MG63 (cell line): ENCODE results near the gene KCNS3. TPM values are rescaled to one million over a fixed set of nuclear protein-coding genes. Genes with fewer than 3 reads are reported as not detected.

Experiments
- DNase-seq: peaks from one replicate; pipeline ENCODE4 v3.0.0-alpha.2; 2020
- H3K27me3 ChIP-seq: fragments of 250-450 bp; sonication (Bioruptor Pico); 2 replicates; pipeline ENCODE4 v1.5.1; 2020; ENCODE audit warnings: mild to moderate bottlenecking, moderate library complexity
- H3K36me3 ChIP-seq: fragments of 250-450 bp; sonication (Bioruptor Pico); 2 replicates; pipeline ENCODE4 v1.5.1; 2020; ENCODE audit warnings: mild to moderate bottlenecking, moderate library complexity
- H3K4me3 ChIP-seq: fragments of 250-450 bp; sonication (Bioruptor Pico); 2 replicates; pipeline ENCODE4 v1.5.1; 2020; ENCODE audit warnings: mild to moderate bottlenecking, moderate library complexity
- H3K9me3 ChIP-seq: fragments of 250-450 bp; sonication (Bioruptor Pico); 2 replicates; pipeline ENCODE4 v1.5.1; 2020; ENCODE audit warnings: mild to moderate bottlenecking, moderate library complexity
- total RNA-seq: library from RNA; depleted of rRNA; stranded (reverse); fragments of >200 nt; shearing (Covaris generic); gene quantifications from 2 replicates; pipeline ENCODE4 v1.2.3, GENCODE V29; 2014; ENCODE audit warnings: low replicate concordance

KCNS3 gene
- total RNA-seq, 1 experiment from 2014 or later = 10.7 TPM

DNA sequence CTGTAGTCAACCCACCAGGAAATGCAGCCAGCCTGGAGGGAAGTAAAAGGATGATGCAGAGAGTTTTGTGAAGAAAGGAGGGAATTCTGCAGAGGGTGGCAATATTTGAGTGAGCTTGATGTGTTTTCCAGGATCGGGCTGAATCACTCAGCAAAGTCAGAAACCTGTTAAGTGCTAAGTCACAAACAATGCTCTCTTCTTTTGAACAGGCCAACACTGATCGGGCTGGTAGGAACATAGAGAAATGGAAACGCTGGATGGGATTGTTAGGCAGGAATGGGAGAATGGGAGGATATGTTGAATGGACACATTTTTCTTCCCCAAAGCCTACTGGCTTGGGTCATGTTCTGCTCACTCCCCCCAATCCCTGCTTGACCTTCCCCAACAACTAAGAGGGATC lies 36.6 kb downstream of the KCNS3 start:
- Histone ChIP-seq H3K36me3 (no peaks in the 10 kb centered on the region), H3K27me3 (no peaks in the 10 kb centered on the region), H3K9me3 (no peaks in the 10 kb centered on the region), H3K4me3 (no peak overlapping the region)
- DNase-seq = no peak

GRCh38 chr2:17915811-17916518 lies 37.5 kb downstream of the KCNS3 start:
- no peaks in the 10 kb centered on the region for H3K27me3 ChIP-seq
- H3K4me3 ChIP-seq = no peak overlapping the region
- H3K9me3 ChIP-seq = no peaks in the 10 kb centered on the region
- no peak for DNase-seq
- H3K36me3 ChIP-seq = no peaks in the 10 kb centered on the region

DNA sequence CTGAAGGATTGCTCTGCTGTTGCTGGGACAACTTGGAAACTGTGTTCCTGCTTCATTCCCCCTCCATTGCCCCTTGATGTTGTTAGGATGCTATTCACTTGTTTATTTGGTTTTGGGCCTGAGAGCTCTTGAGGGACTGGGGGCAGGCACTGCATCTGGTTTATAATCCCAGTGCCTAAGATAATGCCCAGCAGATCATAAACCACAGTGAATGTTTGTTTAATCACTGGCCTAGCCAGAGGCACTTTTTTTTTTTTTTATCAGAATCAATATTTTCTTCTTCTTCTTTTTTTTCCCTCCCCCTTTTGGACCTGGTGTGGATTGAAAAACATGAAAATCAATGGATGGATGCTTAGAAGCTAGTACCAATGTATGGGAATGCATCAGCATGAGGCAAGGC lies 38.1 kb downstream of the KCNS3 start:
- Histone ChIP-seq H3K9me3 (no peaks in the 10 kb centered on the region), H3K27me3 (no peaks in the 10 kb centered on the region), H3K36me3 (no peaks in the 10 kb centered on the region), H3K4me3 (no peak overlapping the region)
- no peak for DNase-seq

- DNase-seq = no peak
- Histone ChIP-seq H3K27me3 (no peaks in the 10 kb centered on the region), H3K9me3 (no peaks in the 10 kb centered on the region)
These were observed 40.3 kb downstream of the KCNS3 start for GRCh38 chr2:17918789-17919188.

DNA sequence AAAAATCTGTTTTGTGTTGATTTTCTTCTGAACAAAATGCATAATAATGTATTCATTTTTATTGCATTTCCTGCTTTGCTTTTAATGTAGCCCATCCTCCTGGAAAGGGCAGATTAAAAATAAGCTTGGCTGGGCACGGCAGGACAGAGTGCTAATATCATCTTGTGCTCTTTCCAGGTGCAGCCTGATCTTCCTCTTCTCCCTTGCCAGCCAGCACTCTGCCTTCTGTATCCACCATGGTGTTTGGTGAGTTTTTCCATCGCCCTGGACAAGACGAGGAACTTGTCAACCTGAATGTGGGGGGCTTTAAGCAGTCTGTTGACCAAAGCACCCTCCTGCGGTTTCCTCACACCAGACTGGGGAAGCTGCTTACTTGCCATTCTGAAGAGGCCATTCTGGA lies 52.3 kb downstream of the KCNS3 start:
- DNase-seq = no peak
- H3K36me3 ChIP-seq = no peaks in the 10 kb centered on the region; the same call in 1 of the 2 replicates
- peaks cover 3% of the 10 kb centered on the region; the same call in 1 of the 2 replicates for H3K9me3 ChIP-seq
- no peak overlapping the region for H3K4me3 ChIP-seq
- no peaks in the 10 kb centered on the region for H3K27me3 ChIP-seq

More at GRCh38 chr2:17918789-17919188, 40.3 kb downstream of the KCNS3 start:
- no peak overlapping the region for H3K4me3 ChIP-seq
- H3K36me3 ChIP-seq = no peaks in the 10 kb centered on the region

GRCh38 chr2:17933256-17933655 lies 54.8 kb downstream of the KCNS3 start:
- H3K4me3 ChIP-seq = no peak overlapping the region
- no peaks in the 10 kb centered on the region for H3K27me3 ChIP-seq
- no peak for DNase-seq
- no peaks in the 10 kb centered on the region for H3K36me3 ChIP-seq
- 0 out of 2 replicates have a peak, but pooled peaks cover 2% of the 10 kb centered on the region for H3K9me3 ChIP-seq

GRCh38 chr2:17934721-17935120 lies 56.3 kb downstream of the KCNS3 start:
- DNase-seq = peak; percentile 94
- Histone ChIP-seq H3K27me3 (no peaks in the 10 kb centered on the region), H3K4me3 (no peak overlapping the region), H3K36me3 (no peaks in the 10 kb centered on the region; the same call in 1 of the 2 replicates), H3K9me3 (0 out of 2 replicates have a peak, but pooled peaks cover 2% of the 10 kb centered on the region)

- H3K9me3 ChIP-seq = 0 out of 2 replicates have a peak, but pooled peaks cover 2% of the 10 kb centered on the region
- no peak overlapping the region for H3K4me3 ChIP-seq
- DNase-seq = no peak
- H3K27me3 ChIP-seq = no peaks in the 10 kb centered on the region
- H3K36me3 ChIP-seq = no peaks in the 10 kb centered on the region; the same call in 1 of the 2 replicates
These were observed 56.9 kb downstream of the KCNS3 start for GRCh38 chr2:17935242-17935885.

DNA sequence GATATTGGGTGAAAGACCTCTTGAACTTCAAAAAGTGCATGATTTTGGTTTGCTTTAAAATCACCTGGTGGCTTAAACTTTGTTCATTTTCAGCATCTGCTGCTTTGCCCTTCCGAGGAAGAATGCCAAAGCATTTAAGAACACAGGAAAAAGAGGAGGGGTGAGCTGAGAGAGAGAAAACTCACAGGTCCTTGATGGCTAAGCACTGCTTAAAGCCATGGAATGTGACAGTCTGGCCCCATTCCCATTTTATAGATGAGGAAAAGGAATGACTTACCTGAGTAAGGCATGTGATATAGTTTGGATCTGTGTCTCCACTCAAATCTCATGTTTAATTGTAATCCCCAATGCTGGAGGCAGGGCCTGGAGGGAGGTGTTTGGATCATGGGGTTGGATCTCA lies 58.1 kb downstream of the KCNS3 start:
- Histone ChIP-seq H3K27me3 (no peaks in the 10 kb centered on the region), H3K9me3 (0 out of 2 replicates have a peak, but pooled peaks cover 2% of the 10 kb centered on the region), H3K4me3 (no peak overlapping the region), H3K36me3 (no peaks in the 10 kb centered on the region; the same call in 1 of the 2 replicates)
- DNase-seq = no peak

DNA sequence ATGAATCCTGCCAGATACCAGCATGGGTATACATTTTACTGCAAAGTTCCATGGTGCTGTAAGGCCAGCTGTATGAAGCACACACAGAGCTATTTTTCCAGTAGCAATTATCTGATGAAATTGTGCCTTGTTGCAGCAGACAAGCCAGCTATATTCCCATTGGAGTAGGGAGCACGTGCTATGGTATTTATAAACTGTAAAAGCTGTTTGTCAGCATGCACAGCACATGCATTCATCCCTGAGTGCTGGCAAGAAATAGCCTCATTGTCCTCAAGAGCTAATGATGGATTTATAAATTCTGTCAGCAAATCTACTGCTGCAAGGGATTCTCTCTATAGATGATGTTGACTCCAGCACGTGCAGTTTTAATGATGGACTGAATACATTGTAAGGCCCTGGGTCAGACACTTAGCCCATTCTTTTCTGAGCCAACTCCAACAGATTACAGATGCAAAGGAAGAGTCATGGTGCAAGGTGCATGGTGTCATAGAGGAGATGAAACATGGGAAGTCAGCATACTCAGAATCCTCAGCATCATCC lies 61.7 kb downstream of the KCNS3 start:
- Histone ChIP-seq H3K4me3 (no peak overlapping the region), H3K9me3 (0 out of 2 replicates have a peak, but pooled peaks cover 2% of the 10 kb centered on the region), H3K36me3 (no peaks in the 10 kb centered on the region; the same call in 1 of the 2 replicates), H3K27me3 (no peaks in the 10 kb centered on the region)
- no peak for DNase-seq

DNA sequence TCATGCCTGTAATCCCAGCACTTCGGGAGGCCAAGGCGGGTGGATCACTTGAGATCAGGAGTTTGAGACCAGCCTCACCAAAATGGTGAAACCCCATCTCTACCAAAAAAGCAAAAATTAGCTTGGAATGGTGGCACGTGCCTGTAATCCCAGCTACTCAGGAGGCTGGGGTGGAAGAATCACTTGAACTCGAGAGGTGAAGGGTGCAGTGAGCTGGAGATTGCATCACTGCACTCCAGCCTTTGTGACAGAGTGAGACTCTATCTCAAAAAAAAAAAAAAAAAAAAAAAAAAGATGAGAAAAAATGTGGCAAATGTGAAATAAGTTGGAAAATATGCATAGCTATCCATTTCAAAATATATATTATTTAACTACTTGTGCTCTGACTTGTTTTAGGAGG lies 65.0 kb downstream of the KCNS3 start:
- Histone ChIP-seq H3K4me3 (no peak overlapping the region), H3K9me3 (no peaks in the 10 kb centered on the region), H3K36me3 (no peaks in the 10 kb centered on the region; the same call in 1 of the 2 replicates), H3K27me3 (no peaks in the 10 kb centered on the region)
- DNase-seq = no peak

GRCh38 chr2:17947113-17947512 lies 68.6 kb downstream of the KCNS3 start:
- Histone ChIP-seq H3K4me3 (no peak overlapping the region), H3K27me3 (no peaks in the 10 kb centered on the region), H3K36me3 (no peaks in the 10 kb centered on the region), H3K9me3 (no peaks in the 10 kb centered on the region)
- no peak for DNase-seq

- Histone ChIP-seq H3K4me3 (no peak overlapping the region), H3K9me3 (no peaks in the 10 kb centered on the region), H3K27me3 (no peaks in the 10 kb centered on the region), H3K36me3 (no peaks in the 10 kb centered on the region)
- DNase-seq = no peak
These were observed 71.5 kb downstream of the KCNS3 start for GRCh38 chr2:17950006-17950405.

DNA sequence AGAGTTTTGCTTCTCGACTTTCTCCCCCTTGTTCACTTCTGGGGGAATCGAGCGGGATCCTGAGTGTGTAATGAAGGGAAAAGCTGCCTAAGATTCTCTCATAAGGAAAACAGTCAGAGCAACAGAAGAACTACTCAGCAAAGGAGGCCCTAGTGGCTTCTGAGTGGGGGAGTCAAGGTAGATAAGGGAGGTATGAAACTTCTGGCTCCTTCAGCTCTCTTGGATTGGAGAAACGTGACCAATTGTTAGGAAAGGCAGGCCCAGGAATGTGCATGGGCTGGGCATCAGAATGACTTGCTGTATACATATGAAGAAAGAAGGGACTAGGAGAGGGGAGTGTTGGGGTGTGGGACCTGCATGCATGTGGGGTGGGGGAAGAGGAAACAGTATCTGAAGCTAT lies 73.1 kb downstream of the KCNS3 start:
- H3K9me3 ChIP-seq = no peaks in the 10 kb centered on the region
- H3K36me3 ChIP-seq = no peaks in the 10 kb centered on the region
- DNase-seq = no peak
- H3K27me3 ChIP-seq = no peaks in the 10 kb centered on the region
- H3K4me3 ChIP-seq = no peak overlapping the region

DNA sequence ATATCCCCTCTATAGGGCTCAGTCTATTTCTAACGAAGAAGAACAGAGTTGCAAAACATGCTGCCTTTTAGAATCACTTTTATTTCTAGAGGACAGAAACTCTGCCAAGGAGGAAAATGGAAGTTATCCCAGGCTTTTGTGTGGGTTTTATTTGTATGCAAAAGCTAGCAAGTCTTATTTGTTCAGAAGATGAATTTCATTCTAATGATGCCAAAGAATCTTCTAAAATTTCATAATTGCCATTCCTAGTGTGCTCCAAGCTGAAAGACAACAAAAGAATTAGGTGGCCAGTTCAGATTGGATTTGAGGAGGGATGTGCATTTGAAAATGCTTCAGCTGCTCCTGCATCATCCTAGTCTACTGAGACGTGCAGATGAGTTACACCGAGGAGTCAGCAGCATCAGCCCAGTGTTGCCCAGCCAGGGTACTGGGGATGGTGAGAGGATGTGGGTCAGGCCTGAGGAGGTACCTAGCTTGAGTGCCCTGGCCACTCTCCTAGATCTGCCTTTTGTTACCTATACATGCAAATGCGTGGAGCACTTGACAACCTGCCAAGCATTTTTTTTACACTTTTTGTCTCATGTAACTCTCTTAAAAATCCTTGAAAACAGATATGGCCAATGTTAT lies 80.1 kb downstream of the KCNS3 start:
- Histone ChIP-seq H3K36me3 (no peaks in the 10 kb centered on the region), H3K9me3 (no peaks in the 10 kb centered on the region), H3K4me3 (no peak overlapping the region), H3K27me3 (no peaks in the 10 kb centered on the region)
- DNase-seq = no peak

DNA sequence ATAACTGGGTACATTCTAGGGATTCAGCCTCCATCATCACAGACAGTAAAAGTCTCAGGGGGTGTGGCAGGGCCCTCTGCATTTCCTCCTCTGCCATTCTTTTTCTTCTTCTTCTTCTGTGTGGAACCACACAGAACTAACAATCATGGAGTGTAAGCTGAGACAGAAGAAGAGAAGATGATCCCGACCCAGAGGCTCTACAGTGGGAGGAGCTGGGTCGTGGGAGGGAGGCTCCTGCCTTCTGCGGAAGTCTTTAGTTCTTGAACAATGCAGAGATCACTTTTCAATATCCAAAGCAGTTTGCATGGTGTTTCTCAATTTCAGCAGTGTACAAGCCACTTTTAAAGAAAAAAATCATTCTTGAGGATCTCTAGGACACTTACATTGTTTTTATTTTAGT lies 80.9 kb downstream of the KCNS3 start:
- H3K9me3 ChIP-seq = no peaks in the 10 kb centered on the region
- no peaks in the 10 kb centered on the region for H3K27me3 ChIP-seq
- DNase-seq = no peak
- no peaks in the 10 kb centered on the region for H3K36me3 ChIP-seq
- no peak overlapping the region for H3K4me3 ChIP-seq

DNA sequence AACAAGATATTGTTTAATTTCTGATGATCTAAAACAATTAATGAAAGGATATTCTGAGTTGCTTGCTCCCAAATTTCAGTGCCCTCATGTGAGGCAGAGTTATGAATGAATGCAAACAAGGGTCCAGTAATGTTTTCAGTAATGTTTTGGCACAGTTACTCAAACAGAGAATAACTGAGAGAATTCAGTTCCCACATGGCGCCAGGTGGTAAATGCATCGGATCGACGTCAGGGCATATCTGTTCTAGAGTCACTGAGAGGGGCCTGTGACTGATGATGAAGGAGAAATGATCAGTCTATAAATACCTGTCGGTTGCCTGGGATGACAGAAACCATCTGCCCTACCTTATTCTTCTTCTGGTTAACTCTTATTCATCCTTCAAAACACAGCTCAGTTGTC lies 81.4 kb downstream of the KCNS3 start:
- H3K4me3 ChIP-seq = no peak overlapping the region
- H3K9me3 ChIP-seq = no peaks in the 10 kb centered on the region
- no peaks in the 10 kb centered on the region for H3K27me3 ChIP-seq
- no peaks in the 10 kb centered on the region for H3K36me3 ChIP-seq
- no peak for DNase-seq
